ENCODE results near the gene NRXN3.

The NRXN3 gene

DNA sequence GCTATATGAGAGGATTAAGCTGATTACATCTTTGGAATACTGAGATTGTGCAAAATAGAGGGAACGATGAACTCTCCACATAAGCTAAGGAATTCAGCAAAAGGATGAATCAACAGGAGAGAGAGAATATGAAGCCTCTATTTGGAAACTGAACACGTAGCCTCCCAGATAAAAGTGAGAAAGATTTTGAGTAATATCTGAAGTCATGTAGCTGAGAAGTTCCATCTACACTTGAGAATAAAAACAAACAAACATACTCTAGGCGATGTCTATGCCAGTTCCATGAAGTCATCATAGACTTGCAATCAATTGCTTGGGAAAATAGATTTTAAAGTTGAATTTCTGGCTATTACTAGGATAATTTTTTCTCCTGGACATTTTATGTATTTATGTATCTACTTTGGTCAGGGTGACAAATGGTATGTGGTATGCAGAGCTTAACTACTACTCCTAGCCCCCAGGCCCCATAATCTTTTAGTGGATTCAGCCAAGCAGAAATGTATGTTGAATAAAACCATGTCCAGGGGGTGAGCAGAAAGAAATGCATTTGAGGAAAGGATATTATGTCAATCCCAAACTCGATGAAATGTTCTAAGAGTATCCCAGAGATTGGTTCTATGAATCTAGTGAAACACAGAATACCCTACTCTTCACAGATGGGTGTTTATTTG, 1413.7 kb downstream of the NRXN3 start:
- DNase-seq (ENCODE audit: low read depth) = no peak

DNA sequence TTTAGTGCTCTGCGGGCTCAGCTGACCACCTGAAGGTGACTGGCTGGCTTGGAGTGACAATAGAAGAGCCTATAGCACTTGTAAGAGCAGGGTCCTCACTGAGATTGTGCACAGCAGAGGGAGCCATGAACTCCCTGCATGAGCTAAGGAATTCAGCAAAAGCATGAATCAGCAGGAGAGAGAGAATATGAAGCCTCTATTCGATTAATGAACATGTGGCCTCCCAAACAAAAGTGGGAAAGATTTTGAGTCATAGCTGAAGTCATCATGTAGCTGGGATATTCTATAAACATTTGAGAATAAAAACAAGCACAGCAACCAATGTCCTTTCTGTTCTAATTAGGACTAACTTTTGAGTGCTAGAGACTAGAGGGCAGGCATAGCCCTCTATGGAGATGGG, 1414.5 kb downstream of the NRXN3 start:
- no peak for DNase-seq (ENCODE audit: low read depth)

DNA sequence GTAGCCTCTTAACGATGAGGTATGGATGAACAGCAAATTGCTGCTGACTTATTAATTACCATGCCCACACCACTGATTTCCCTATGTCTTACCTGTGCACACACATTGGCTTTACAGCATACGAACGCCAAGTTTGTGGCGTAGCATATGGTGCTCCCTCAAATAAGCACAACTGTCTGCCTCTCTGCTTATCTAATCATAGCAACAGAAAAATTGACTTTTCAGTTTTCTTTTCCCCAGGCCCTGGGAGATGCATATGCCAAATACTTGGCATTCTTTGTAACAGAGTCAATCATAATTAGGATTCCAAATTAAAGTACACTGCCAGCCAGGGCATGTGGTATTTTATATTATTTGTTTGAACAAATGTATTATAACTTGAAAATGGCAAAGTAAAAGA, 1415.7 kb downstream of the NRXN3 start:
- DNase-seq (ENCODE audit: low read depth) = no peak

DNA sequence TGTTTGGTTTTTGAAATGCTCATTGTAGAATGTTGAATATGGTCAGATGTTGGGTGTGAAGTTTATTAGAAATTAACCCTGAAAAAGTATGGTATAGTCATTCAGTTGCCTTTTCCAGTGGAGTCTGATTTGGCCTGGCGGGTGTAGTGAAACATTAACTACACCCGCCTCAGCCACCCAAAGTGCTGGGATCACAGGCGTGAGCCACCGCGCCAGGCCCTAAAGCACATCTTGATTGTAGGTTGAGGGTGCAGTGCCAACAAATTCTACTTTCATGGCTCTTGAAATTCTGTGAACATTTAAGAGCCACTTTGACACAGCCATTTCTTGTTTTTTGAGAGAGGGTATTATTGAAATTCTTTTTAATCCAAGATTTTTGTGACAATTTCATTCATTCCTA, 1416.2 kb downstream of the NRXN3 start:
- no peak for DNase-seq (ENCODE audit: low read depth)

DNA sequence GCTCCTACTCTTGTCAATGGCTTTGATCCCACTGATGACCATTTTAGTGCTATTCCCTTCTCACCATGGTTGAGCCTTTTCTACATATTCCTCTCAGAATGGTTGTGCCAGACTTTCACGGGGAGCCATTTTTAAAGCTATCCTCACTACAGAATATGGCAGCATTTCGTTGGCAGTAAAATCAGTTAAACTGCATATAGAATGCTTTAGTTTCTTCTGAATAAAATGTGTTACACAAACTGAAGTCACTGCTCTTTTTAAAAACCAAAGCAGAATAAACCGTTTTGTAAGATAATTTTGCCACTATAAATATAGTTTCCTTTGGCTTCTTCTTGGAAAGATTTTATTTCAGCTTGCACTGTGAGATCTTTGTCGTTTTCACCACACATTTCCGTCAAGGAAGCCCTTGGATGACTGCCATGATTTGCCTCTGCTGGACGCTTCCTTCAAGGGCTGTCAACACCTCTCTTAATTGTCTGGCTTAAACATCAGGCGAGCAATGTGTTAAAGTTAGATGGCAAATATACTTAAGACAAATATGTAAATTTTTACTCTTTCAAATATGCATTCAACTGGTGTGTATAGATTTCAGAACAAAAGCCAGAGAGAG, 1416.9 kb downstream of the NRXN3 start:
- DNase-seq (ENCODE audit: low read depth) = no peak

DNA sequence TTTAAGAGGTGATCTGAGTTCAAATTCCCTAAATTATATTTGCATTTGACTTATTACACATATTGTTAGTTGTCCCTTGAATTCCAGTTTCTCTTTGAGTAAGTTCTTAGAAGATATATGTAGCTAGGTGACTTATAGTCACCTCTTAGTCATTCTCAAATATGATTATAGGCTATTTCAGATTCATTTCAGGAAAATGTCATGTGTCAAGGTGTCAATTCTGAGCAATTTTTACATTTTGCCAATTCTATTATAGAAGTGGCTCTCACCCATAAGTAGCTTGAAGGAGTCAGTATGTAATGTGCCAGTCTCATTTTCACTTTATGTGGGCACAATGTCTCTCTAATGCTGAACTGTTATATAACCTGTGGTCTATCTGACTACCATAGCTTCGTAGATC, 1417.7 kb downstream of the NRXN3 start:
- DNase-seq (ENCODE audit: low read depth) = no peak

DNA sequence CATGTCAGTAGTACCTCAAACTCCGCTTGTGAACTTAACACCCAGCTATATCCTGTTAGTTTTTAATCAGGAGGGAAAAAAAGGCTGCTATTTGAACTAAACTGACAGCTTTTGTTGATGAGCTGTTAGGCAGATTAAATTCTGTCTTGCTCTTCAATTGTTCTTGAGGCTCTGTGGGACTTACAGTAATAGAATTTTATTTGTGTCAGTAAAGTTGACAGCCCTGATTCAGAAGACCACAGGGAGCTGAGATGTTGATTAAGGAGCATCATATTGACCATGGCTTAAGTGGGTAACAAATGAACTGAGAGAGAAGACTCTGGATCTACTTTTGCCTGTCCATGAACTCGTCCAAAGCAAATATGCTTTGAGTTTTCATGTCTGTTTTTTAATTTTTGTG, 1418.2 kb downstream of the NRXN3 start:
- no peak for DNase-seq (ENCODE audit: low read depth)

DNA sequence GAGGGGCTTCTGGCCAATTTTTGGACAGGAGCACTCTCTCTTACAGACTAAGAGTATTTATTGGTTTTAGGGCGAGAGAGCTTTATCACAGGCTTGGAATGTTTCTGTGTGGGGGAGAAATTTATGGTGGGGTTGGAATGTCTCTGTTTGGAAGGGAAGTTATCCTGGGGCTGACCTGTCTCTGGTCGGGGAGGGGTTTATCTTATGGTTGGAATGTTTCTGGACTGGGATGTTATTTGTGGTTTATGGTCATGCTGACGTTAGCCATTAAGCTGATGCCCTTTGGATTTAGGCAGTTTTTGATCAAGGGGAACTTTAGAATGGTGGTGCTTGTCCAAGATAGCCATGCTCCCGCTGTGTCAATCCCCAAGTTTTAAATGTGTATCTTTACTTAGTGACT, 1426.4 kb downstream of the NRXN3 start:
- DNase-seq (ENCODE audit: low read depth) = no peak

DNA sequence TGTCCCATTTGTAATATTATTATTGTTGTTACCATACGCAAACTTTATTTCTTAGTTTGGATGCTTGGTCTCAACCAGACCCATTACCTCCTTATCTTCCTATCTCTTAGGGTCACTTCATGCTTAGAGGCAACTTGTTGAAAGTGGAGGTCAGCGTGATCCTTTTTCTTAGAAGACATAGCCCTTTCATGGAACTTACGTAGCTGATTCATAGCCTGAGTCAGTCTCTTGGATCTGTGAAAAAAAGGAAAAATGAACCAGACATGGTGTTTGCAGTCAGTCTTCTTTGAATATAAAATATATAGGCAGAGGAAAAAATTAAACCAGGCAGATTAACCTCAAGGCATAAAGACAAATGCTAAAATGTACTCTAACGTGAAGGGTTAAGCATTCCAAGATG, 1427.4 kb downstream of the NRXN3 start:
- no peak for DNase-seq (ENCODE audit: low read depth)

DNA sequence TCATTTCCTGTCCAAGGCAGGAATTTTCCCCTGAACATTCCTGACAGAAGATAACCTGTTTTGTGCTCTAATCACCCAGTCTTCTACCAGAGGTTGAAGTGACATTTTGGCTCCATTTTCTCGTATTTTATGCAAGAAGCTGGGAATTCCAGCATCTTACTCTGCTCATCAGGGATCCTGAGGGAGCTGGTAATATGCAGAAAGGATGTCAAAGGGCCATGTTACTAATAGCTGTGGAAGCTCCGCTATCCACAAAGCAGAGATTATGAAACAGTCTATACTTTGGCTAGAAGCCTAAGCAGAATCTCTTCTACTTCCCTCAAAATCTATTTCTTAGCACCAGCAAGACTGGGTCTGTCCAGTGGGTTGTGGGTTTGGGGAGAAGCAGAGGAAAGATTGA, 1428.2 kb downstream of the NRXN3 start:
- DNase-seq (ENCODE audit: low read depth) = no peak

DNA sequence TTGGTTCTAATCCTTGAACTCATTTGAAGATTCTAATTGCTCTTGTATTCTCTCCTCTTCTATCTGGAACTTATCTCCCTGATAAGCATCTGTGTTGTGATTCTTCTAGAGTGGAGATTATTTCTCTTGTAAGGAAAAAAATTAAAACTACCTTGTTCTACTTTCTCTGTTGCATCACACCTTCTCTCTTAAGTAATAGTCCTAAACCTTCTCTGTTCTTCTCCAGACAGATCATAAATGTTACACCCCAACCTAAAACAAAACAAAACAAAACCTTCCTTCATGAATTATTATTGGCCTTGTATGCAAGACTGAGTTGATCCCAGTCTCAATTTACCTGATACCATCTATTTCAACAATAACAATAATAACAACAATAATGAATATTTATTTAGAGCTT, 1429.1 kb downstream of the NRXN3 start:
- DNase-seq (ENCODE audit: low read depth) = no peak

DNA sequence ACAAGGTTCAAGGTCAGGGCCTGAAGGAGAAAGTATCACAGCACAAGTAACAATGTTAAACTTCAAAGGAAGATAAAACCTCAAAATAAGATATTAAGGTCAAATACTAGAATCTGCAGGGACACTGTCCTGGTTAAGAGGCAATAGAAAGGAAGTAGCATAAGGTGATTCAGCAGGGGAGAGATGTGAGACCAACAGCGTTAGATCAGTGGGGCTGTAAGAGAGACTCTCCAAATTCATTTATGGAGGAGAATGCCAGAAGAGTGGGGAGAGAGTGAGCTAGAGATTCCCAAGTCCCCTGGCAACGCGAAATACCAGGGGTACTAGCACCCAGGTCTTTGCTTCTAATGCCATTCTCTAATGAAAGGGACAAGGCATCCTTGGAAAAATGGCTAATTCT, 1430.2 kb downstream of the NRXN3 start:
- no peak for DNase-seq (ENCODE audit: low read depth)

DNA sequence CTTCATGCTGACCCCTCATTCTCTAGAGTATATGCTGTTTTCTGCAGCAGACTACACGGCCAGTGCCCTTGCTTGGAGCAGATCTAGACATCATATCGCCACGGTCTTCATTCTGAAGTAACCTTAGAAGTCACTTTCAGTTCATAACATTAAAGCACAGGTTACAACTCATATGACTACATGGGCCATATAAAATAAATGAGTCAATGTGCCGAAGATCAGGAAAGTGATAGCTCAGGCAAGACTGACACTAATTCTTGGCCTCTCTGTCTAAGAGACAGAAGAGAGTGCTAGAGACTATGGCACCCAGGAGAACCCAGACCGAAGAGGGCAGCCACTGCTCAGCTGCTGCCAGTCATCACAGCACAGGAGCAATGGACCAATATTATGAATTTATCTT, 1431.4 kb downstream of the NRXN3 start:
- no peak for DNase-seq (ENCODE audit: low read depth)

DNA sequence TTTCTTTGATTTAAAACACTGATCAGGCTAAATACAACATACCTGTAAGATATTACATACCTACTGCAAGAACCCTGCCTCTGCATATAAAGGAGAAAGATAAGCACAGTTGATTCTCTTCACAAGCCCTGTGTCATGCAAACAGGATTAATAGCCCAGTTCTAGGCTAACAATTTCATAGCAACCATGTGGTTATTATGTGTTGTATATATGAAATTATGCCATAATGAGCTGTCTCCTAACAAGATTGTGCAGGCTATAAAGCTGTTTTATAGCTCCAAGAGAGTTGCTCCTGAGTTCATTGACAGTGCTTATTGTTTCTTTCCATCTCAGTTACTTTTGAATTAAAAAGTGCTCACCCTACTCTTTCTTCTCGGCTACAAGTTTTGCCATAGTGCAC, 1431.9 kb downstream of the NRXN3 start:
- no peak for DNase-seq (ENCODE audit: low read depth)

DNA sequence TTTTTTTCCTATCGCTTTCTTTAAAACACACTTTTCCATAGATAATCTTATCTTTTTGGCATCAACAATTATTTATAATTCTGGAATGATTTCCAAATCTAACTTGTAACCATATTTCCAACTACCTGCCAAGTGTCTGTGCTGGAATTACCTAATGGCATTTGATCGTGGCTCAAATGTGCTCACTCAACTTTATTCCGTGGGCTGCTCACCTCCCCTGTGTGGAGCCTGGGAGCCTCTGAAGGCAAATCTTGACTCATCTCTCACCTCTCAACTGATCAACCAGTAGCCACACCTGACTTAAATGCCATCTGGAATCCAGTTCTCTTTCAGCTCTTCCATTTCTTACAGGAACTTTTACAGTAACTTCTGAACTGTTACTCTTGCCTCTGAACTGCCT, 1432.6 kb downstream of the NRXN3 start:
- no peak for DNase-seq (ENCODE audit: low read depth)

DNA sequence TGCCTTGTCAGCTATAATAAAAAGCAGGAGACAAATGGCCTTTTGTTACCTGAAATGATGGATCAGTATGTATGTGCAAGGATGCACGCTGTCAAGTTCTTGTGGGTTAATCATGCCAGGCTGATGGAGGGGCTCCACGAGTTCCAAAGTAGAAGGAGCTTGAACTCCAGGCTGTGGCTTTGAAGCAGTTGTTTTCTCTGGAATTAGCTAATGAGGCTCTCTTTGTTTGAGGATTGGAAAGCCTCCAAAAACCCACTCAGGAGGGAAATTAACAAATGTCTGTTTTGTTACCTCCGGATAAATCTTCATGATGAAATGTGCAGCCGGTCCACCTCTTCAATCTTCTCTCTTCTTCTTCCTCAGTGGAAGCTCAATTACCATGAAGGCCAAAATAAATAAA, 1435.7 kb downstream of the NRXN3 start:
- DNase-seq (ENCODE audit: low read depth) = no peak

DNA sequence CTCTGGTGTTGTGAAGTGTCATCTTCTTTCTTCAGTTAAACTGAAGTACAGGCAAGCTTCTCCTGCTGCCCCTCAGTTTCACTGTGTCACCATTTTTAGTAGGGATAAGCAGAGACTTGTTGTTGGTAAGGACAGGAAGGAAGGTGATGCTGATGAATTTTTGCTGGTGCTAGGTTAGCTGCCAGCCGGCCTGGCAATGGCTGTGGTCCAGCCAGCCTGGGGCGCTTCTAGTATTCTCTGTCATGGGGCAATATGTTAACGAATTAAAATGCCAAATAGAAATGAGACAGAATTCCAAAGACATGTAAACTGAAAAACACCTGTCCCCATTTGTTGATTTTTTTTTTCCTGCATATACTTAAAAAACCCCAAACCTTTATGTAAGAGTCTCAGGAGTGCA, 1438.3 kb downstream of the NRXN3 start:
- no peak for DNase-seq (ENCODE audit: low read depth)

DNA sequence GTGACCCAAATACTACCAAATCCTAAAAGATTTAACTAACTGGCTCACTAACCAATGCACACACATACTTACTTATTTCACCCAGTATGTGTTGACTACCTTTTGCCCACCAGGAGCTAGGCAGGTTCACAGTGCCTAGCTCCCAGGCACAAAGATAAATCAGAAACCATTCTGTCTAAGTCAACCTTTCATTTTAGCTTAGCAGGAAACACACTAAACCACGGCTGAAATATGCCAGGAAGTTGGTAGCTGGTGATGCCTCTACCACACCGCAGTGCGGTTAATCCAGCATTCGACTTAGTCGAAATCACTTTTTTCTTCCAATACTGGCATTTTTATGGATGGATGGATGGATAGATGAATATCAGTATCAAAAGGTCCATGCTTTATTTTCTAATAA, 1443.5 kb downstream of the NRXN3 start:
- no peak for DNase-seq (ENCODE audit: low read depth)

DNA sequence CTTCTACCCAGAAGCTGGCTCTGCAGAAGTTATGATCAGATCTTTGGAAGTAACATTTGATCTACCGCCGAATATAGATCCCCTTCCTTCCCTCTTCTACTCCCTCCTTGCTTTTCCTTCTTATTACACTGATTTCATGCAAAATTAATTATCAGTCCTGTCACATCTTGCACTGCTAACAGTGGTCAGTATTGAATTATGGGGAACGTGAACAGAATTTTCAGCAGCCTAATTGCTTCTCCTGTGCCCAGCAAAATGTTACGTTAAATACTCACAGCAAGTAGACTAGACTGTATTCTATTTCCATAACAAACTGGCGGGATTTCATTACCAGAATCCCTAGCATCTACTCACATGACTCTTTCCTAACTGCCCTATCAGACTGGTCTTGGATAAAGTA, 1444.3 kb downstream of the NRXN3 start:
- no peak for DNase-seq (ENCODE audit: low read depth)

DNA sequence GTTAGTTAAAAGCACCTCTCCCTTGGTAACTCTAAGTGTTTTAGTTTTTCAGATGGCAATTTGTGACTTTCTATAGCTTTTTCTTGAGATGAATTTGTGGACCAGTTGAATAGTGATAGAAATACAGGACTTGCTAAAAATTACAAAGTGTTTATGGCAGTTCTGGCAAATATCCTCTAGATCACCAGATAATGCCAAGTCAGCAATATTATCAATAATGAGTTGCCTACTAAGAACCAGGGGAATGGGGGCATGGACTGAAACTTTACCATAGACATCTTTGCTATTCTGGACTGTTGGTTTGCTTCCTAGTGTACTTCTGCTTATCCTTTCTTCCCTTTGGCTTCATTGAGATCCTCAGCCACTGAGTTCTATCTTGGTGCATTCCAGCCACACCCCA, 1456.9 kb downstream of the NRXN3 start:
- DNase-seq (ENCODE audit: low read depth) = no peak

DNA sequence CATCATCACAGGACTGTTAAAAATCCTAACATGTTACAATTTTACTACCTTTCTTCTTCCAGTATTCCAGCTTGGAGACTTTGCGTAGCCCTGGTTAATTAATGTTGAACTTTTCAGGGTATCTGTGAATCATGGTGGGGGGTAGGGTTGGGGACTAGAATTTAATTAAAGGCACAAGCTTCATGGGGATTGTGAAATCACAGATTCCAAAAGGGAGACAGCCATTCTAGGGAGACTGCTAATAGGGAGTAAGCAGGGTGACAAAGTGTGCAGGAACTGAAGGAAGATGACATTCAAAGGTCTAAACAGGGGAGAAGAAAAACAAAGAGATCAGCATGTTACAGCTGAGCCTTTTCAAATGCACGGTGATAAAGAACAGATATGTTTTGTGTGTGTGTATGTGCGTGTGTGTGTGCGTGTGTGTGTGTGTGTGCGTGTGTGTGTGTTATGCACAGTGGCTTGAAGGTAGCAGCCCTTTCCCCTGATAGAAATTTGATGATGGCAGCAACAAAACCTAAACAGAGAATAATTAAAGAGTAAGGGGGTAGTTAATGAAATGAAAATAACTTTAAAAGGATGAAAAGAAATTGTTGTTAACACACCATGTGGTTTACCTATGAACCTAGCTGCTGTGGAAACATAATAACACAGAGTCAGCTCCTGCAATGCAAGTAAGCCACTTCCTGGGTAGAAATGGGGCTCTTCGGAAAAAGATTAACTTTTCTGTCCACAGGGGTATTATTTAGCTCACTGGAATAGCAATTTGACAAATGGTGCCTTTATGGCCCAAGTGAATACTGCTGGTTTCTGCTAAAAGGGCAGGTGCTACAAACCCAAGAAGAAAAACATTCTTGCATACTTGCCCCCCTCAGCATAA, 1459.5 kb downstream of the NRXN3 start:
- no peak for DNase-seq (ENCODE audit: low read depth)

DNA sequence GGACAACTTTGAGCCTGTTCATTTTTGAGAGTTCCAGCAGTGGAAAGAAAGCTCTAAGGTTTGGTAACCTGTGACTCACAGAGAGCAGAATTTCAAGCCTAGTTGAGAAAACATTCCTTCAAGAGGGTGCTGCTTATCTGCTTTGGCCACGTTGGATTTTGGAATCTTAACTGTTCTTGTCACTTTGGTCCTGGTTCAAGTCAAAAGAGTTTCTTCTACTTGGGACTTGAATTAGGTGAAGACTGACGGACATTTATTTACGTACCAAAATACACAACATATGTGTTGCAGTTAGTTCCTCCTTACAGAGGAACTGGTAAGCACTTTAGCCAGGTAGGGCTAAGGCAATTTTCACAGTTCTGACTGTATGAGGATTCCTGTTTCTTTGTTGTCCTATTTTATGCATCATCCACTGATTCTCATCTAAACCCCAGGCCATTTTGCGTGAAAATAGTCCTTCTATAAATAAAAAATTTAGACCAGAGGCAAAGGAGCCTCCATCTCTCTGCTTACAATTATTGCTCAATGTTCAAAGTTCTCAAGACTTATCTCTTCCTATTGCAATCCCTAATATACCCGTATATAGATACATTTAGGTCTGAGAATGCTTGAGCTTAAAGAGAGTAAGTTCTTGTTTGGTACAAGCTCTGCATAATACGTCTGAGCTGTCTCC, 1460.3 kb downstream of the NRXN3 start:
- DNase-seq (ENCODE audit: low read depth) = no peak

DNA sequence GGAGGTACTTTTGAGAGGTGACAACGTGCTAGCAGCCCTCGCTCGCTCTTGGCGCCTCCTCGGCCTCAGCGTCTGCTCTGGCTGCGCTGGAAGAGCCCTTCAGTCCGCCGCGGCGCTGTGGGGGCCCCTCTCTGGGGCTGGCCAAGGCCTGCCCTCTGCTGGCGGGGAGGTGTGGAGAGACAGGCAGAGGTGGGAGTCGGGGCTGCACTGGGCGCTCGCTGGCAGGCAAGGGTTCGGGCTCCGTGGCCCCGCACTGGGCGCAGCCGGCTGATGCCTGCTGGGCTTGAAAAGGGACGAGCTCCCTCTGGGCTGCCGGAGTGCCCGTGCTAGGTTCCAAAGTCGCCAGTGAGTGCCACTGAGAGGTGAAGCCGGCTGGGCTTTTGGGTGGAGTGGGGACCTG, 1461.1 kb downstream of the NRXN3 start:
- no peak for DNase-seq (ENCODE audit: low read depth)
